Neural cell (in vitro differentiated cells): ENCODE data around the gene LXN.

Source experiments
- CTCF ChIP-seq: fragments of 450-650 bp; IDR thresholded peaks from 2 replicates; pipeline ENCODE4 v1.5.1; 2014; ENCODE audit warnings: antibody characterized with exemption, mild to moderate bottlenecking, moderate library complexity; ENCODE audit not compliant: poor library complexity, severe bottlenecking
- EP300 ChIP-seq: fragments of 450-650 bp; conservative IDR thresholded peaks from 2 replicates; pipeline ENCODE4 v1.6.1; 2014; ENCODE audit warnings: antibody characterized with exemption, mild to moderate bottlenecking, moderate library complexity; ENCODE audit not compliant: poor library complexity, severe bottlenecking
- EZH2 ChIP-seq: fragments of 200-600, 300-800 bp; shearing (Covaris generic), sonication (generic); IDR thresholded peaks from 2 replicates; pipeline ENCODE4 v1.6.1; 2014; ENCODE audit warnings: antibody characterized with exemption, low read length, borderline replicate concordance, mild to moderate bottlenecking; ENCODE audit not compliant: insufficient read depth, poor library complexity, severe bottlenecking
- POLR2AphosphoS5 ChIP-seq: IDR thresholded peaks from 2 replicates; pipeline ENCODE4 v1.6.1; 2012
- RAD21 ChIP-seq: fragments of 450-650 bp; conservative IDR thresholded peaks from 2 replicates; pipeline ENCODE4 v1.6.1; 2014; ENCODE audit warnings: antibody characterized with exemption, mild to moderate bottlenecking, moderate library complexity
- REST ChIP-seq: IDR thresholded peaks from 2 replicates; pipeline ENCODE4 v1.6.1; 2012; ENCODE audit warnings: borderline replicate concordance
- SMC3 ChIP-seq: fragments of 450-650 bp; conservative IDR thresholded peaks from 2 replicates; pipeline ENCODE4 v1.6.1; 2014; ENCODE audit warnings: antibody characterized with exemption, mild to moderate bottlenecking, moderate library complexity; ENCODE audit not compliant: poor library complexity
- TAF1 ChIP-seq: IDR thresholded peaks from 2 replicates; pipeline ENCODE4 v1.6.1; 2012; ENCODE audit warnings: low read depth

GRCh38 chr3:158642005-158642404 lies 30.4 kb downstream of the LXN start:
- TF ChIP-seq RAD21 (no peak), SMC3 (no peak), CTCF (no peak), TAF1 (no peak), POLR2AphosphoS5 (no peak), EP300 (no peak), REST (no peak), EZH2 (no peak)
